ENCODE data around the gene CXCR6.

GRCh38 chr3:45922950-45923590 lies 20.2 kb upstream of the CXCR6 start:
- TF ChIP-seq, protein P1, sequence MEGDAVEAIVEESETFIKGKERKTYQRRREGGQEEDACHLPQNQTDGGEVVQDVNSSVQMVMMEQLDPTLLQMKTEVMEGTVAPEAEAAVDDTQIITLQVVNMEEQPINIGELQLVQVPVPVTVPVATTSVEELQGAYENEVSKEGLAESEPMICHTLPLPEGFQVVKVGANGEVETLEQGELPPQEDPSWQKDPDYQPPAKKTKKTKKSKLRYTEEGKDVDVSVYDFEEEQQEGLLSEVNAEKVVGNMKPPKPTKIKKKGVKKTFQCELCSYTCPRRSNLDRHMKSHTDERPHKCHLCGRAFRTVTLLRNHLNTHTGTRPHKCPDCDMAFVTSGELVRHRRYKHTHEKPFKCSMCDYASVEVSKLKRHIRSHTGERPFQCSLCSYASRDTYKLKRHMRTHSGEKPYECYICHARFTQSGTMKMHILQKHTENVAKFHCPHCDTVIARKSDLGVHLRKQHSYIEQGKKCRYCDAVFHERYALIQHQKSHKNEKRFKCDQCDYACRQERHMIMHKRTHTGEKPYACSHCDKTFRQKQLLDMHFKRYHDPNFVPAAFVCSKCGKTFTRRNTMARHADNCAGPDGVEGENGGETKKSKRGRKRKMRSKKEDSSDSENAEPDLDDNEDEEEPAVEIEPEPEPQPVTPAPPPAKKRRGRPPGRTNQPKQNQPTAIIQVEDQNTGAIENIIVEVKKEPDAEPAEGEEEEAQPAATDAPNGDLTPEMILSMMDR (IDR thresholded peaks at IDR 0.05; ENCODE audit: low read depth, low read length), result no peak
- TF ChIP-seq EZH2phosphoT487 (IDR thresholded peaks at IDR 0.05; ENCODE audit: low read depth), result no peak

All from OCI-LY3 (cell line).